HCT116 (cell line): Measurements from ENCODE around the gene LIPT1.

Source experiments
- CTCF ChIP-seq, 3 experiments: fragments of 200-600 bp in 1 of 3; sonication (generic) in 1 of 3; IDR thresholded peaks in 2 of 3; conservative IDR thresholded peaks in 1 of 3; 2 replicates each; pipeline ENCODE4 v1.5.1; 2012 to 2017; ENCODE audit warnings: low read depth in 2 of 3, low read length in 2 of 3, antibody characterized with exemption in 1 of 3, borderline replicate concordance in 1 of 3, control low read depth in 1 of 3, mild to moderate bottlenecking in 1 of 3, mixed read lengths in 1 of 3, mixed run types in 1 of 3, moderate library complexity in 1 of 3; ENCODE audit not compliant: insufficient read depth in 1 of 3
- ELF1 ChIP-seq: IDR thresholded peaks from 2 replicates; pipeline ENCODE4 v1.6.1; 2012; ENCODE audit warnings: low read depth, borderline replicate concordance
- EZH2phosphoT487 ChIP-seq: fragments of 200-600 bp; IDR thresholded peaks from 2 replicates; pipeline ENCODE4 v1.6.1; 2018; ENCODE audit warnings: antibody characterized with exemption, borderline replicate concordance
- POLR2AphosphoS5 ChIP-seq: IDR thresholded peaks from 2 replicates; pipeline ENCODE4 v1.6.1; 2011; ENCODE audit warnings: mild to moderate bottlenecking, low read depth, low read length, moderate library complexity

- TF ChIP-seq EZH2phosphoT487 (no peak), CTCF (IDR thresholded peaks at IDR 0.05 in 2 of 3, conservative IDR thresholded peaks at IDR 0.05 in 1 of 3; ENCODE audit: borderline replicate concordance in 1 of 3, insufficient read depth in 1 of 3, low read depth in 2 of 3, low read length in 2 of 3) (no peak), POLR2AphosphoS5 (no peak), ELF1 (no peak)
These were observed 43.5 kb upstream of the LIPT1 start for GRCh38 chr2:99111236-99111635.
